Stomach smooth muscle (tissue), 2 donors: ENCODE data around the gene MEP1A.

Source experiments
- H3K27ac ChIP-seq: one replicate; pipeline ENCODE4 v1.7.0; 2013; ENCODE audit warnings: mild to moderate bottlenecking, low read length, inconsistent platforms
- H3K27me3 ChIP-seq, 2 donors: one replicate each; pipeline ENCODE4 v1.7.0; 2013; ENCODE audit warnings: low read length in 2 of 2; ENCODE audit not compliant: insufficient read depth in 2 of 2, control insufficient read depth in 1 of 2
- H3K36me3 ChIP-seq, 2 donors: one replicate each; pipeline ENCODE4 v1.7.0; 2013; ENCODE audit warnings: low read length in 2 of 2; ENCODE audit not compliant: control insufficient read depth in 2 of 2, insufficient read depth in 2 of 2
- H3K4me1 ChIP-seq: one replicate; pipeline ENCODE4 v1.7.0; 2013; ENCODE audit warnings: low read length; ENCODE audit not compliant: control insufficient read depth, insufficient read depth
- H3K4me3 ChIP-seq, 2 donors: one replicate each; pipeline ENCODE4 v1.7.0; 2013; ENCODE audit warnings: low read length in 2 of 2
- H3K9ac ChIP-seq, 2 donors: one replicate each; pipeline ENCODE4 v1.7.0; 2013; ENCODE audit warnings: low read length in 2 of 2, mild to moderate bottlenecking in 1 of 2
- H3K9me3 ChIP-seq, 2 donors: one replicate each; pipeline ENCODE4 v1.7.0; 2013; ENCODE audit warnings: low read length in 2 of 2; ENCODE audit not compliant: control insufficient read depth in 2 of 2
- donor health status: healthy.
- donor health status: Pancreatic carcinoma.

The MEP1A gene

GRCh38 chr6:46794068-46794467, 879 bp downstream of the MEP1A start:
- Histone ChIP-seq H3K9ac (no peak overlapping the region), H3K27me3 (no peaks in the 10 kb centered on the region), H3K27ac (no peak overlapping the region), H3K36me3 (no peaks in the 10 kb centered on the region), H3K4me3 (no peak overlapping the region), H3K4me1 (no peaks in the 10 kb centered on the region), H3K9me3 (no peaks in the 10 kb centered on the region)

DNA sequence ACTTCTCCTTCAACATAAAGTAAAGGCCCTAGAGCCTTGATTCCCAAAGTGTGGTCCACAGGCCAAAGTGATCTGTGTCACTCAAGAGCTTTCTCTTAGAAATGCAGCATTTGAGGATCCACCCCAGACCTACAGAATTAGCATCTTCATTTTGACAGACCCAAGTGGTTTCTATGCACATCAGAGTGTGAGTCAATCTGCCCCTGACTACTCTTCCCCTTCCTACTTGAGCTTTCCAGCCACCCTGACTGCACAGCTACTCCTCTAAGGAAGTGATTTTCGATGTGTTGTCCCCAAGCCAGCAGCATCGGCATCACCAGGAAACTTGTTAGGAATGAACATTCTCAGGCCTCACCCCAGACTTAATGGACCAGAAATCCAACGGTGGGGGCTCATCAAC, 2.6 kb downstream of the MEP1A start:
- H3K27me3 ChIP-seq = no peaks in the 10 kb centered on the region
- no peaks in the 10 kb centered on the region for H3K4me1 ChIP-seq
- H3K4me3 ChIP-seq = no peak overlapping the region
- no peak overlapping the region for H3K9ac ChIP-seq
- no peak overlapping the region for H3K27ac ChIP-seq
- H3K36me3 ChIP-seq = no peaks in the 10 kb centered on the region
- H3K9me3 ChIP-seq = no peaks in the 10 kb centered on the region

DNA sequence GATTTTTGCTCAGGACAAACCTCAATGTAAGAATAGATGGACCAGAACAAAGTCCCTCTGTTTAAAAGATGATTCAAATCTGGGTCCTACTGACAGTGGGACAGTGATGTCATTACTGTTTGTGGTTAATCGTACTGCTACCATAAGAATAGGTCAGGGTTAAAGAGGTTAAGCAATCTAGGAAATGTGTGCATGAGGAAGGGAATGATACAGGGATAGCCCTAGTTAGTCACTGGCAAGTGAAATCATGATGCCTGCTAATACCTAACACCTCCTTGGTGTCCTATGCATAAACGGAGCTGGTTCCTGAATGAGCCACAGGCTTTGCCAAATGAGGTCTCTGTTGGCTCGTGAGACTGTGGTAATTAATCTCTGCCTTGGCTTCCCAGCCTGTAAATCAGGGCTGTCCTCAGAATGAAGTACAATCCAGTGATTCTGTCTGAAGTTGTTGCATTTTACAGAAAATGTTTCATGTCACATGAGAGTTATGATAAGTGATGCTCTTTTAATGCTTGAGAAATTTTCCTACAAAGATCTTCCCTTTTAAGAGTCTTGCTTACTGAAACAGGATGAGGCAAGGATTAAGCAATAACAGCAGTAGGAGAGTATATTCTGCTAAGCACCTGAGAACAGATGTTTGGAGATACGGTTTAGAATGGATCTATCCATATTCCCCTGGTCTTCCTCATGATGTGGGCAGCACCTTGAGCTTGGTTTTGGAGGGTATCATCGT, 3.8 kb downstream of the MEP1A start:
- Histone ChIP-seq H3K9ac (no peak overlapping the region), H3K4me1 (no peaks in the 10 kb centered on the region), H3K4me3 (no peak overlapping the region), H3K27me3 (no peaks in the 10 kb centered on the region), H3K27ac (no peak overlapping the region), H3K9me3 (no peaks in the 10 kb centered on the region), H3K36me3 (no peaks in the 10 kb centered on the region)

DNA sequence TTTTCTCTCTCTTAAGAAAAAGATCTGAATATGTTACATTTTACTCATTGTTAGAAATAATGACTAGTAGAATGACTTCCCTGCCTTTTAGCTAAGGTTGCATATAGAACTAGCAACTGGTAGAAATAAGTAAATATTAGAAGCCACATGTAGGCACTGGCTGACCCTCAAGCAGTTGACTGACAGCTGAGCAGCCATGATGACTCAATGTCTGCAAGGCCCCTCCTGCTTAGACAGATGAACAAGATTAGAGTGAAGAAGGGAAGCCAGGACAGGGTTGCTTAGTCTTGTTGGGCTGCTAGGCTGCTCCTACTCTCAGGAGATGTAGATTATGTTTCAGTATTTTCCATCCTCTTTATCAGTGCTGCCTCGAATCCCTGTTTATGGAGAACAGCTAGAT, 6.5 kb downstream of the MEP1A start:
- H3K4me3 ChIP-seq = no peak overlapping the region
- no peak overlapping the region for H3K9ac ChIP-seq
- H3K27me3 ChIP-seq = no peaks in the 10 kb centered on the region
- H3K4me1 ChIP-seq = no peaks in the 10 kb centered on the region
- H3K27ac ChIP-seq = no peak overlapping the region
- H3K9me3 ChIP-seq = no peaks in the 10 kb centered on the region
- H3K36me3 ChIP-seq = no peaks in the 10 kb centered on the region

GRCh38 chr6:46808806-46809205, 15.6 kb downstream of the MEP1A start:
- Histone ChIP-seq H3K4me1 (no peaks in the 10 kb centered on the region), H3K9ac (no peak overlapping the region), H3K4me3 (no peak overlapping the region), H3K9me3 (no peaks in the 10 kb centered on the region), H3K36me3 (no peaks in the 10 kb centered on the region), H3K27ac (no peak overlapping the region), H3K27me3 (no peaks in the 10 kb centered on the region)

DNA sequence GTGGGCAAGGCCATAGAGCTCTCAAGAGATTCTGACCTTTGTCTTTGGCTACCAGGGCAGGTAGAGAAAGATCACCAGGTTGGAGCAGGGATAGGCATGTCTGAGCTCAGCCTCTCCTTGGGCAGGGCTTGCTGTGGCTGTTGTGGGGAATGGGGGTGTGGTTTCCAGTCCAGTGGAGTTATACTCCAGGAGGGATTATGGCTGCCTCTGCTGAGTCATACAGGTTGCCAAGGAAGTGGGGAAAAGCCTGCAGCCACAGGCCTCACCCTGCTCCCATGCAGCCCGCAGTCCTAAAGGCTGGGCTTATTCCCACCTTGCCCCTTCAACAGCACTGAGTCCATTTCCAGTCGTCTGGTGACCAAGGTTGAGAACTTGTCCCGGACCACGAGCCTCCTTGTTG, 21.9 kb downstream of the MEP1A start:
- Histone ChIP-seq H3K36me3 (no peaks in the 10 kb centered on the region), H3K27ac (no peak overlapping the region), H3K27me3 (peaks cover 0 to 3% of the 10 kb centered on the region in 2 donors), H3K9me3 (no peaks in the 10 kb centered on the region), H3K4me3 (no peak overlapping the region), H3K9ac (no peak overlapping the region), H3K4me1 (no peaks in the 10 kb centered on the region)

- no peak overlapping the region for H3K27ac ChIP-seq
- H3K4me1 ChIP-seq = no peaks in the 10 kb centered on the region
- no peak overlapping the region for H3K9ac ChIP-seq
- no peaks in the 10 kb centered on the region for H3K36me3 ChIP-seq
- H3K9me3 ChIP-seq = no peaks in the 10 kb centered on the region
- H3K27me3 ChIP-seq = peaks cover 0 to 3% of the 10 kb centered on the region in 2 donors
- H3K4me3 ChIP-seq = no peak overlapping the region
Measured at GRCh38 chr6:46816626-46817025, 23.4 kb downstream of the MEP1A start.

DNA sequence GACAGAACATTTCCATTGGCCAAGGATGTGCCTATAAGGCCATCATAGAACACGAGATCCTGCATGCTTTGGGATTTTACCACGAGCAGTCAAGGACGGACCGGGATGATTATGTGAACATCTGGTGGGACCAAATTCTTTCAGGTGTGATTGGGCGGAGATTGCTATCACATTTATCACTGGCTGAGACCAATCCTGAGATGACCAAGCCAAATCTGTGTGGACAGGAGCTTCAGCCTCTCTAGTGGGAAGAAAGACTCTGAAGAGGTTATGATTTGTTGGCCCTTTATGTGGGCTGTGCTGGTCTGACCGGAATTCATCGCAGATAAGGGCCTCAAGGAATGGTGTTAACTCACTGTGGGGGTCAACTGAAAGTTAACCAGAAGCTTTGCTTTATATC, 26.4 kb downstream of the MEP1A start:
- Histone ChIP-seq H3K4me1 (no peaks in the 10 kb centered on the region), H3K4me3 (no peak overlapping the region), H3K9me3 (no peaks in the 10 kb centered on the region), H3K36me3 (no peaks in the 10 kb centered on the region), H3K27me3 (peaks cover 0 to 3% of the 10 kb centered on the region in 2 donors), H3K9ac (no peak overlapping the region), H3K27ac (no peak overlapping the region)

- Histone ChIP-seq H3K27me3 (no peaks in the 10 kb centered on the region), H3K27ac (no peak overlapping the region), H3K36me3 (no peaks in the 10 kb centered on the region), H3K9ac (no peak overlapping the region), H3K9me3 (no peaks in the 10 kb centered on the region), H3K4me3 (no peak overlapping the region), H3K4me1 (no peaks in the 10 kb centered on the region)
Measured at GRCh38 chr6:46821458-46821881, 28.3 kb downstream of the MEP1A start.

GRCh38 chr6:46828939-46829338, 35.8 kb downstream of the MEP1A start:
- Histone ChIP-seq H3K27me3 (peaks cover 0 to 3% of the 10 kb centered on the region in 2 donors), H3K4me1 (no peaks in the 10 kb centered on the region), H3K27ac (no peak overlapping the region), H3K36me3 (no peaks in the 10 kb centered on the region), H3K4me3 (no peak overlapping the region), H3K9me3 (no peaks in the 10 kb centered on the region), H3K9ac (no peak overlapping the region)

DNA sequence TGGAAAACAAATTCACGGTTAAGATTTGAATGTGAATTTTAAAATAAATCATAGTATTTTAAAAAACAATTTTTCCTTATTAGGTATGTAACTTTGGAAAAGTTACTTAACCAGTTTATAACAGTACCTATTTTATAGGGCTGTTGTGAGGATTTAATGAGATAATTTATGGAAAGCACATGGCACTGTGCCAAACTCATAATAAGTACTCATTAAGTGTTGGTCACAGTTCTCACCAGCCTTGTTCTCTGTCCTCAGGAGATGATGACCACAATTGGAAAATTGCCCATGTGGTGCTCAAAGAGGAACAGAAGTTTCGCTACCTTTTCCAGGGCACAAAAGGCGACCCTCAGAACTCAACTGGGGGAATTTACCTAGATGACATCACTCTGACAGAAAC, 39.6 kb downstream of the MEP1A start:
- Histone ChIP-seq H3K4me1 (no peaks in the 10 kb centered on the region), H3K36me3 (no peaks in the 10 kb centered on the region), H3K27ac (no peak overlapping the region), H3K9me3 (no peaks in the 10 kb centered on the region), H3K9ac (no peak overlapping the region), H3K4me3 (no peak overlapping the region), H3K27me3 (peaks cover 0 to 3% of the 10 kb centered on the region in 2 donors)
